ENCODE data around the gene OTOS.
A peak's percentile ranks its signal among the peaks of the same experiment; 100 is the strongest.

Gene OTOS

DNA sequence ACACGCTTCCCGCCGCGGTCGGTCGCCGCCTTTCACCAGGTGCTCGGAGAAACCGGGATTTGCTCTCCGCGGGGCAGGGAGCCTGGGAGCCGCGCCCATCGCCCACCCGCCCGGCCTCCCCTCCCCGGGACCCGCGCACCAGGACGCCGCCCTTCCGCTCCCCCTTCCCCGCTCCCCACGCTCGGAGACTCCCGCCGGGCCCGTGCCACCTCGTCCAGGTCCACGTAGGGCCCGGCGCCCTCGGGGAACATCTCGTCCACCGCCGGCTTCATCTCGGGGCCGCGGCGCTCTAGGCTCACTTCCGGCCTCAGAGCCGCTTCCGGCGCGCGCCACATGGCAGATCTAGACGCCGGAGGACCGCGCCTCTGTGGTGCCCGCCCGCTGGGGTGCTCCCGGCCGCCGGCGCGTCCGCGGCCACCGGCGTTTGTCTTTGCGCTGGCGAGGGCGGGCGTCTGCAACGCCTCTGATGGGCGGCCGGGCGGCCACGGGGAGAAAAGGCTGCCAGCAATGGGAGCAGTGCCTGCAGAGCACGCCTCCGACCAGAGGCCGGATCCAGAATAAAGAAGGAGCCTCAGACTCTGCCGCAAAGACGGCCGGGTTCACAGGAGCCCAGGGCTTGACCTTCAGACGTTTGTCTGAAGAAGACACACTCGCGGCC lies 4.3 kb downstream of the OTOS start, which contains the start of gene COPS9:
Gene COPS9 (minus strand): TSS at position 293 of the 658 bp plus-strand sequence. CDS start 21 bp downstream, at position 272.
- DNase-seq (ENCODE audit: low spot score), result peak; percentile 97

DNA sequence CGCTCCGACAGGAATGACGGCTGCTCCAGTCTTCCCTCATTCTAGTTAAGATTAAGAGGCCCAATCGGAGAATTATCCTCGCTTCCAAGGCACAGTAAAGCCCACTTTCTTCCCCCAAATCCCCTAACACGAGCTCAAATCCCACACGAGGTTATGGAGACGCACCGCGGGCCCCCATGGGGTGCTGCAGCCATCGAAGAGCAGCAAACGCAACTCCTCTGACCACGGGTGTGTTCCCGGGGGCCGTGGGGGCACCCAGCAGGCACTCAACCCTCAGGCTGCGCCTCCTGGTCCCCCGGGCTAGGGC lies 4.8 kb downstream of the OTOS start:
- no peak for DNase-seq (ENCODE audit: low spot score)

DNA sequence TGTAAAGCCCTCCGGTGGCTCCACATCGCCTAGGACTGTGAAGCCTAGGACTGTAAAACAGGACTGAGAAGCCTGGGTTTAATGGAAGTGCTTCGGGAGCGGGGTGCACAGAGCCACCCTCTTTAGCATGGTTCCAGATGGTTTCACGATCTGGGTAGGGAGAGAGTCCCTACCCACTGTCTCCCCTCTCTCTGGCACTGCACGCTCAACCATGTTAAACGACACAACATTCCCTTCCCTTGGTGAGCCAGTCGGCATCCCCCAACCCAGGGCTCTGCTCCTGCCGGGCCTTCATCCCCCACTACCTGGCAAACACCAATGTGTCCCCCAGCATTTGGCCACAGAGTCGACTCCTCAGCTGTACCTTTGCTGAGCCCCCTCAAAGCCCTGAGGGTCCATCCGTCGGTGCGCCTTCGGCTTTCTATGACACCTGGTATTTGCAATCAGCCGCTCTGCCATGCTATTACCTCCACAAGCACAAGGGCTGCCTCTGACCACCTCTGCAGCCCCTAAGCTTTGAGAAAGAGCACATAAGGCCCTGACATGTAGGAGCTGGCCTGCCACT lies 5.4 kb downstream of the OTOS start:
- no peak for DNase-seq (ENCODE audit: low spot score)

DNA sequence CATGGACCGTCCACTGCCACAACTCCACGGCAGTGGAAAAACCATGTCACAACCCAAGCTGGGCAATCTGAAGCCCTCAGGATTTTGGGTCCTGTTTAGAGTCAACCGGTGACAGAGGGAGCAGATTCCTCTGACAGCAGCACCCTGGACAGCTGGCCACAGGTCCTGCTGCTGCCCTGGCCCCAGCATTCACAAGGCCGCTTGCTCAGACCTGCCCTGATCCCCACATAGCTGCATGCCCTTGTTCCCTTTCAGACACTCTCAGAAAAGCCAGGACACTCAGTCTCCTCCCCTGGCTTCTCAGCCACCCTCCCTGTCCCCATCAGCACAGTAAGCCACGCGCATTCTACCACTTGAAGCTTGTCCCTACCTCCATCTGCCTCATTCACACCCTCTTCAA lies 6.0 kb downstream of the OTOS start:
- no peak for DNase-seq (ENCODE audit: low spot score)

DNA sequence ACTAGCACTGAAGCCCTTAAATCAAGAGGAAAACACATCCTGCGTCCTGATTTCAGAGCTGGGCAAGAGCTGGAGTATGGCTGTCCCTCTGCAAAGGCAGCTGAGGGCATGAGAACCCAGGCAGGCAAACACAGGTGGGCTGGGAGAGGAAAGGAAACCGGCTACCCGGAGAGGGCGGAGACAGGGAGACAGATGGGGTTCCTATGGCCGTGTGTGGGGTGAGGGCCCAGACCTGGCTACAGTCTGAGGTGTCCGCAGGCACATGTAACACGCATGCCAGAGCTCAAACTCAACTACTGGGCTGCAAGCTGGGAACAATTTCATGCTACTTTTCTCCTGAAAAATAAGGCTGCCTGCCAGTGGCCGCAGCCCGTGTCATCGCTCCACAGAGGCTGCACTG lies 7.1 kb downstream of the OTOS start:
- DNase-seq (ENCODE audit: low spot score), result no peak

DNA sequence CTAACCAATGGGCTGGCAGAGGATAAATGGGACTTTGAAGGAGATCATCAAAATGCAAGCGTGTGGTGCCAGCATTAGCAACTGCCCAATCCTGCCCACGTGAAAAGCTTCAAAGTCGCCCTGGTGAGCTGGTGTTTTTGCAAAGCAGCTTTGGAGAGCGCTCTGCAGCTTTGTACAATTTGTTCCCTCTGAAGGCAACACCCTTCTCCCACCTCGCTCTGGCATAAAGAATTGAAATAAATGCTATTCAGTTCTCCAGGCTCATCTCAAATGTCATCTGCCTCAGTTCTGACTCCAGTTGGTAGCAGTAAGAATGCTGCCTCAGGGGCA lies 7.8 kb downstream of the OTOS start:
- no peak for DNase-seq (ENCODE audit: low spot score)

DNA sequence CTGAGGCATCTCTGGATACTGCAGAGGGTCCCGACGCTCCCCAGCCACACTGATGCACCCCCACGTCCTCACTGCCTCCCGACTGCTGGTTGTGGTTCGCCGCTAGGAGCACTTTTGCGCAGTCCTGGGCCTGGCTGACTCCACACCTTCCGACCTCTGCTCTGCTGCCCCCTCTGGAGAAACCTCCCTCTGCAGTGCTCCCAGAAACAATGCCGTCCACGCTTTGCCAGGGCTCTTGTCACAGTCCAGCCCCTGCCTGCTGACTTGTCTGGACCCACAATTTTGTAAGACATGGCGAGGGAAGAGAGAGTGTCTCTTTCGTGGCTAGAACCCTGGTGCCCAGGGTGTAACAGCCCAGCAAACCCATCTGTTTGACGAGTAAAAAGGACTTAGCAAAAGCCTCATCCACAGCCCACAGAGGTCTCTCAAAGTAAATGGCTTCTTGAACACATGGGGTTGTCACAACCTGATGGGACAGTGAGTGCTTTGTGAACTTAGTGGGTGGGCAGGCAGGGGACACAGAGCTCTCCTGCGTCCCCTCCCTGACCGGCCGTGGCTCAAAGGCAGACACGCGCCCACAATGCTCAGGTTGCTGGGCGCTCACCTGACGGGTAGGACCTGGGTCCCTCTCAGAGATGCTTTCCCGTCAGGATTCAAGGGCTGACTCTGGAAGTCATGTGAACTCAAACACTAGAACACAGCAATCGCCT lies 8.4 kb downstream of the OTOS start:
- no peak for DNase-seq (ENCODE audit: low spot score)

DNA sequence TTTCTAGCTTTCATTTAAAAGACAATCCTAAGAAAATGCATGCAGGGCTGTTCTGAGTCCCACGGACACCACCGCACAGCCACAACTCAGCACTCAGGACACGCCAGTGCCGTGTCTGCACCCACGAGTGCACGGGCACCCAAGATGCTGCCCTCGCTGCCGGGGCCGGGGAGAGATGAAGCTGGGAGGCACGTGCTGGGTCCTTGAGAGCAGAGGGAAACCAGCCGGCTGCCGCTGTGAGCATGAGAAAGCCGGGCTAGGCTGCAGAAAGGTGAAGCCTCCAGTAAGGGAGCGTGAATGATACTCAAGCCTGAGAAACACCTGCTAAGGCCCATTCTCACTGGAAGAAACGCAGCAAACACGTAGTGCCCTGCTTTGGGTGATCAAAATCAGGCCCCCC lies 9.2 kb downstream of the OTOS start:
- no peak for DNase-seq (ENCODE audit: low spot score)

DNA sequence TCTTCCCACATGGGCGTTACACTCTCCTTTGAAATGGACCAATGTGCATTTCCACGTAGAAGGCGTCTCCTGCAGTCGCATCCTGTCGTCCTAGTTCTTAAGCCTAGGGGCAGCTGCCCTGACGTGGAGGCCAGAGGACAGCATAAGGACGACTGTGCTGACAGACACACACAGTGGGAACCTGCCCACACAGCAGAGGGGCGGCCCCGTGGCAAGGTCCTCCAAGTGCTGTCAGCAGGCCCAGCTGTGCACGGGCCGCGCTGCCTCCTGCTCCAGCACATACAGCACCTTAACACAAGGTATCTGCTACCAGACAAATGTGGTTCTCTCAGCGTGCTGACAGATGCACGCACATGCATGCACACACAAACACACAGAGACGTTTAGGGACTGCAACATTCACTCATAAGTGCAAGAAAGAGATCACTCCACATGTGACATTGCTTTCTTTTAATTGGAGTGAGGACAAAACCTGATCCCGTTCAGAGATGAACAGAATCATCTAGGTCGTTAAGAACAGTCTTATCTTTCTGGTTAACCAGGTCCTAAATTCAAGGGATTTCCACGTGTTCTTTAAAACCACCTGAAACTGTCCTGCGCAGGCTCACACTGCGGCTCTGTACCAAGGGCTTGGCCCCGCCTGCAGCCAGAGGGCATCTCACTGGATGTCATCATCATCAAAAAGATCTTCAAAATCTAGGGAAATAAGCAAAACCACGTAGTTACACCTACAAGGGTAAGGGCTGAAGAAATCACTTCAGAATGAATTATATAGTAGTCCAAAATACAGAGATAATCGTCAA lies 9.9 kb downstream of the OTOS start:
- DNase-seq (ENCODE audit: low spot score), result no peak

DNA sequence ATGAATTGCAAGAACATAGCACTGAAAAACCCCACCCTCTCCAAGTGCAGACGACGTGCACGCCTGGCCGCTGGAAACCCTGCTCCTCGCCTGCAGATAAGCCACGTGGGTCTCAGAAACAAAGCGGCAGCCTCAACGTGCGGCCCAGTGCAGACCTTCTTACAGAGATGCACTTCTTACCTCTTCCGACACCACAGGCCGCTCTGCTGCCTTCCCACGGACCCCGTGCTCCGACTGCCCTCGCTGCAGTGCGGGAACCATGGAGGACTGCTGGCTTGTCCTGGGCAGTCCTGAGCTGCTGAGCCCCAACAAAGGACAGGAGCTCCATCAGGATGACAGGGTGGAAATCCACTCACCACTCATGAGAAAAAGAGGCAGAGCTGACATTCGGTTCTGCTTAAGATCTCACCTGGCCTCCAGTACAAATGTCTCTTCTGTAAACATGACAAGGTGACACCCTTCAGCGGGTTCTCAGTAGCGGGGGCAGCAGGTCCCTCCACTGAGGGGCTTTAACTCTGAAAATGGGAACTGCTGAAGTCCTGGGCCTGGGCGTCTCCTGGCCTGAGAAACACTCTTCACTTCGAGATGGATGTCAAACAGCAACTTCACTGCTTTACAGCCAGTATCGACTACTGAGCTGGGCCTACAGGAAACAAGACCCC lies 10.6 kb downstream of the OTOS start:
- no peak for DNase-seq (ENCODE audit: low spot score)

DNA sequence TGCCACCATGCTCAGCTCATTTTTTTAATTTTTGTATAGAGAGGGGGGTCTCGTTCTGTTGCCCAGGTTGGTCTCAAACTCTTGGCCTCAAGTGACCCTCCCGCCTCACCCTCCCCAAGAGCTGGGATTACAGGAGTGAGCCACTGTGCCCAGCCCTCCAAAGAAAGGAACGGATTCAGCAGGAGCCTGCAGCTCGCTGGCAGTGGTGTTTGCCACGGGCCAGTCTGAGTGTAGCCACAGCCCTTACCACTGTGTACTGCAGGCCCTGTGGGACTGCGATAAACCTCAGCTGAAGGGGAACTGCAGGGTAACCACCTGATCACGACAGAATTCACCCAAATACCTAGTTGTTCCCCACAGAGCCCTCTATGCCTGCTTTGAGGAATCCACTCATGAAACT lies 11.1 kb downstream of the OTOS start:
- no peak for DNase-seq (ENCODE audit: low spot score)

DNA sequence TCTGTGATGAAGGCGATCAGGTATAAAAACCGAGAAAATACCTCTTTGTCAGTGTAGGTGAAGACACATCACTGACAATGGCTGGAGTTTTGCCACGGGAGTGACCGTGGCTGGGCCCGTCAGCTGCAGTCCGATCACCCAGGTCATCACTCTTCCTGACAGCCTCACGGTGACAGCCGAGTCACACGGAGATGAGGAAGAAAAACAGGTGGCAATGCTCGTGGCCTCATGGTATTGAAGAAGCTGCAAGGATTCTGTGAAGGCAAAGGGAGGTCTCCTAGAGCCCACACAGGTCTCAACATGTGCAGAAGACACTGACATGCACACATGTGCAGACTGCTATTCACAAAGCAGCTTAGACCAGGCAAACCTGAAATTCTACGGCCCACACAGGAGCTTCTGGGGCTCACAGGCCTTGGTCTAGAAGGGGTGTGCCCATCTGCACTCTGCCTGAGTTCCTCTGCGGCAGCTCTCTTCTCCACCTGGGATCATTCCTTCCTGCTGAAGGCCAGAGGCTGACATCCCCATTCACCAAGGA lies 11.8 kb downstream of the OTOS start:
- DNase-seq (ENCODE audit: low spot score), result no peak

DNA sequence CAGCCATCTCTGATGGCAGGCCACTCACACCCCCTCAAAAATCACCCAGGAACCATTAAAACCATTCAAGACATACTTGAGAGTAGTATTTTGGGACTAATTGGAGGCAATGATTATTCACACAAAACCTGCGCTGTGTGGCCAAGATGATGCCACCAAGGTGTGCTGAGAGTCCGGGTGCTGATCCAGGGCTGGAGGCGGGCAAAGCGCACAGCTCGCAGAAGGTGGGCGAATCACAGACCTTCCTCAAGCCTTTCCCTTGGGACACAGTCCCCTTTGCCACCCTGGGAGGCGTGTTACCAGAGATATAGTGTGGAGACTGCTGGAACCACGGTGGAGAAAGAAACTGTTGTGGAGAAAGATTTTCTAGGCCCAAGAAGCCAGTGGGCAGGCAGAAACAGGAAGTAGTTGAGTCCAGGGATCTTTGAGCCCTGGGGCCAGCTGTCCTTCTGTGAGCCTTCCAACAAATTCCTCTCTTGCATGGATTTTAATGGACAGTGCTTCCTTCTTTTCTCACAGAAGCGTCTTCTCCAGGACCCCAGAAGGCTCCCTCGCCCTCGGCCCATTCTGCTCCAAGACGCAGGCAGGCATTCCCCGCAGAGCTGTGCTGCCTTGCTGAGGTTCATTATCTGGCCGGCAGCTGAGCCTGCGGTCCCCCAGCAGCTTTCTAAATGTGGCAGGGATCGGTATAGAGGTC lies 12.4 kb downstream of the OTOS start:
- no peak for DNase-seq (ENCODE audit: low spot score)

DNA sequence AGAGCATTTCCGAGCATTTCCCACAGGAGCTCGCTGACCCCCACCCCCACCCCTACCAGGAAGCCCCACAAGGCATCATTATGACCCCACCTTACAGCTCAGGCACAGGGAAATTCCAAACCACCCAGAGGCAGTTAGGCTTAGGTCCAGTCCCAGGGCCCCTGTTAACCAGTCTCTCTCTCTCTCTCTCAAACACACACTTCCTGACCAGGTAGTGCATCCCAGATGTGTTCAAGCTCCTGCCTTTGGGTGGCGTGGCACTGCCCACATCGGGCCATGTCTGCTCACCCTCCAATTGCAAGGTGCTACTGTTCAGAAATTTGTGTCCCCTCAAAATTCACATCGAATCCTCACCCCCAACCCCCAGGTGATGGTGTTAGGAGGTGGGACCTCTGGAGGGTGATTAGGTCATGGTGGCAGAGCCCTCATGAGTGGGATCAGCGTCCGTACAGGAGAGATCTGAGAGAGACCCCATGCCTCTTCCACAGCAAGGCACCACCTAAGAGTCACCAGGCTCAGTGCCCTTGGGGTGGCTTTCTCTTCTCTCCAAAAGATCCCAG lies 13.2 kb downstream of the OTOS start:
- DNase-seq (ENCODE audit: low spot score), result no peak

DNA sequence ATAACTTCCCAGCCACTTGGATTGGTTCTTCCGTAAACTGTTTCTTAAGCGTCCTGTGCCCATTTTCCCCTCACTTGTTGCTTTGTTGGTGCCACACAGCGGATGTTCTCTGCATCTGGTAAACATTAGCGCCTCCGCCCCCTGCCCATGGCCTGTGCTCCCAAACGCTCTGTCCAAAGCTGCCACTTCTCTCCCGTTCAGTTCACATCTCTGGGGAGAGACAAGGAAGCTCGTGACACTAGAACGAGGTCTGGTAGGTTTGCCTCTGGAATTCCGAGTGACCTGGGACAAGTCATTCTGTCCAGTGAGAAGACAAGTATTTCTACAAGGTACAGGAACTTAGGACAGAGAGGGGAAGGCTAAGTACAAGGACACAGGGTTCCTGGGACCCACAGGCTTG lies 13.7 kb downstream of the OTOS start:
- DNase-seq (ENCODE audit: low spot score), result no peak

DNA sequence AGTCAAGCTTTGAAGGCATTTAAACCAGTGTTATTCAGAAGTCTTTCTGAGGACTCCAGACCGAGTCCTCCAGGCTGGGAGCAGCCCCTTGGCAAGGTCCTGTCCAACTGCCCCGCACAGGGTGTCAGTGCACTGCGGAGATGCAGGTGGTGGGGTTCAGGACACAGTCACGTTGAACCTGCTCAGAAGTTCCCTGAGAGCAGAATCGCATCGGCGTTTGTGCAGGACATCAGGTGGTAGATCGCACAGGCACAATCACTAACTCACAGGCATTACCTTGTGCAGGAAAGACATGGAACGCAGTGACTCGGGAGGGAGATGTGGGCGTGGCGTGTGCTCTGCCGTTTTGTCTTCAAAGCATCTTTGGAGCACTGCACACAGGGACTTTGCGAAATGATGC lies 14.7 kb downstream of the OTOS start:
- DNase-seq (ENCODE audit: low spot score), result no peak

DNA sequence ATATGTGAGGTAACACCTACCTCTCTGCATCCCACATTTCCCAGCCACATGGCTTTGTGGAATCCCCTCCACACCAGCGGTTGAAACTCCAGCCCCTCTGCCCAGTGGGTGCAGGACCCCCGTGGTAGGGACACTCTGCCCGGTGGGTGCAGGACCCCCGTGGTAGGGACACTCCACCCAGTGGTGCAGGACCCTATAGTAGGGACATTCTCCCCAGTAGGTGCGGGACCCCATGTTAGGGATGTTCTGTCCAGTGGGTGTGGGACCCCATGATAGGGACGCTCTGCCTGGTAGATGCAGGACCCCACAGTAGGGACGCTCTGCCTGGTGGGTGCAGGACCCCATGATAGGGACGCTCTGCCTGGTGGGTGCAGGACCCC lies 15.8 kb downstream of the OTOS start:
- DNase-seq (ENCODE audit: low spot score), result no peak

DNA sequence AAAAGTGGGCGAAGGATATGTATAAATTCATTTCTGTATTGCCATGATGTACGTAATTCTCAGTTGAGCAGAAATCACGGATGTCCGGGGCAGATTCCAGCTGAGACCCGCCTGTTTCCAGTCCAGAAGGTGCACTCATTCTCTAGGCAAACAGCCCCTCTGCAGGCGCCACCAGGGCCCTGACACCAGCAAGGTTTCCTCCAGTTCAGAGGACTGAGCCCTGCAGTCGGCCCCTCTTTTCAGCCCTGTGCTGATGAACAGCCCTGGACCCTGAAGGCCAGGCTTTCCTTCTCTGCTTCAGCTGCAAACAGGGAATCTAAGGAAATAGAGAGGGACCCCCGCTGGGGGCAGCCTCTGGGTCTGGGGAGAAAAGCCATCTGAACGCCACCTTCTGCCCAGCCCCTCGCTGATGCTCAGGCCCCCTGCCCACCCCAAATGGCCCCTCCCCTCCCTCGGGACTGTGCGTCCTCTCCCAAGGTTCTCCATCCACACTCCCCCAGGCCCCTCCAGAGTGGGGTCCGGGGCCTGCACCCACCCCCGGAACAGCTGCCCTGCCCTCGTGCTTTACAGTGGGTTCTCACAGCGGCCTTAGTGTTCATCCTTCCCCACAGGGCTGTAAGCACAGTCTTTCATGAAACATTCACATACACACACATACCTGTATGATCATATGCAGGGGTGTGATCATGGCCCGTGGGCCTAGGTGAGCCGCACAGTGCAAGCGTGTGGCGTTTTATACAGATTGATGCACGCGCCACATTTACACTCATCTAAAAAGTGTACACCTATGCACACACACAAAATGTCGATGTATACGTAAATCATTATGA lies 16.4 kb downstream of the OTOS start:
- DNase-seq (ENCODE audit: low spot score), result no peak

DNA sequence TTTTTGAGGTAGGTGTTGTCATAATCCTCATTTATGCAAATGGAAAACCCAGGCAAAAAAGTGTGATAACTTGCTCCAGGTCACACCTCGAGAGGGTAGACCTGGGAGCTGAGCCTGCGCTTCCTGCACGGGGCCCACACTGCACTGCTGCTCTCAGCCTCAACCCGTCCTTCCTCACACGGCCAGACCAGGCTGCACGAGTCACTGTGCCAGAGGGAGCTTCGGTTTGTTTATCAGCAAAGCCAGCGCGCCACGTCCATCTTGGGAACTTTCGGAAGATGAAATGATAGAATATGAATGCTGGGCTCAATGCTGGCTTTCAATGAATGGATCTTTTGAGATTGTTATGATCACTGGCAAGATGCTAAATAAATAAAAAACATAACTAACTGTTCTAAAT lies 18.8 kb downstream of the OTOS start:
- DNase-seq (ENCODE audit: low spot score), result no peak

DNA sequence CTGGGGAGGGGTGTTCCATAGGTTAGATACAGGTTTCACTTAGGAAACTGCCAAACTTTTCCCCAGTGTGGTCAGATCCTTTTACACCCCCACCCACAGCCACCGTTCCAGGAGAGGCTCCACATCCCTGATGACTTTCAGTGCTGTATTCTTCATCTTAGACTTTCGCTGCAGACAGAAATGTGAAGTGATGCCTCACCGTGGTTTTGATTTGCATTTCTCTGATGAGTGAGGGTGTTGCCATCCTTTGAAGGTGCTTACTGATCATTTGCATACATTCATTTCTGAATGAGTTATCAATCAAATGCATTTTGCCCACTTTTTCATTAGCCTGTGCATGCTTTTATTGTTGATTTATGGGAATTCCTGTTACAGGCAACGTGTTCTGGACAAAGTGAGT lies 19.3 kb downstream of the OTOS start:
- DNase-seq (ENCODE audit: low spot score), result no peak

DNA sequence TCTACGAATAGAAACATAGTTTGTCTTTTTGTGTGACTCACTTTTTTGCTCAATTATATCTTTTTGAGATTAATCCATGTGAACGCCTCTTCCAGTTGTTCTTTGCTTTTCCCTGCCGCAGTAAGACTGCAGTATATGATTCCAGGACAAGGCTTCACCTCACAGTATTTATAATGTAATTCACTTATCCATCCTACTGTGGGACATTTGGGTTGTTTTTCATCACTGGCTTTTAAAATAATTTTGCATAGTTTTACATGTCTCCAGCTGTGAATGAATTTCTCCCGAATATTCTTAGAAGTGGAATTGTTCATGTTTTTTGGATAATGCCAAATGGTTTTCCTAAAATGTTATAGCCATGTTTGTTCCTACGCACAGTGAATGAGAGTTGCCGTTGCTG lies 26.2 kb downstream of the OTOS start:
- no peak for DNase-seq (ENCODE audit: low spot score)

Measured in iPS-NIHi11 (cell line).